ENCODE data around the gene KCTD16. TPM values are rescaled to one million over a fixed set of nuclear protein-coding genes. Genes with fewer than 3 reads are reported as not detected.

KCTD16 gene
- total and polyA plus RNA-seq, 10 donors: under 0.01 to 0.24 (median 0.17) TPM

- TF ChIP-seq POLR2AphosphoS5 (IDR thresholded peaks at IDR 0.05): no peak
- TF ChIP-seq, protein P1, sequence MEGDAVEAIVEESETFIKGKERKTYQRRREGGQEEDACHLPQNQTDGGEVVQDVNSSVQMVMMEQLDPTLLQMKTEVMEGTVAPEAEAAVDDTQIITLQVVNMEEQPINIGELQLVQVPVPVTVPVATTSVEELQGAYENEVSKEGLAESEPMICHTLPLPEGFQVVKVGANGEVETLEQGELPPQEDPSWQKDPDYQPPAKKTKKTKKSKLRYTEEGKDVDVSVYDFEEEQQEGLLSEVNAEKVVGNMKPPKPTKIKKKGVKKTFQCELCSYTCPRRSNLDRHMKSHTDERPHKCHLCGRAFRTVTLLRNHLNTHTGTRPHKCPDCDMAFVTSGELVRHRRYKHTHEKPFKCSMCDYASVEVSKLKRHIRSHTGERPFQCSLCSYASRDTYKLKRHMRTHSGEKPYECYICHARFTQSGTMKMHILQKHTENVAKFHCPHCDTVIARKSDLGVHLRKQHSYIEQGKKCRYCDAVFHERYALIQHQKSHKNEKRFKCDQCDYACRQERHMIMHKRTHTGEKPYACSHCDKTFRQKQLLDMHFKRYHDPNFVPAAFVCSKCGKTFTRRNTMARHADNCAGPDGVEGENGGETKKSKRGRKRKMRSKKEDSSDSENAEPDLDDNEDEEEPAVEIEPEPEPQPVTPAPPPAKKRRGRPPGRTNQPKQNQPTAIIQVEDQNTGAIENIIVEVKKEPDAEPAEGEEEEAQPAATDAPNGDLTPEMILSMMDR (IDR thresholded peaks at IDR 0.05 in 8 of 11, conservative IDR thresholded peaks at IDR 0.05 in 3 of 11): peak; percentile 66 to 91 (median 81)
- Histone ChIP-seq H3K4me3 (no peak overlapping the region), H3K27me3 (replicated peaks in 1 of 7) (peaks cover 0 to 70% (median 26%) of the 10 kb centered on the region in 7 donors), H3K27ac (no peak overlapping the region), H3K4me1 (peaks cover 0 to 8% (median 4%) of the 10 kb centered on the region in 6 donors), H3K9me3 (no peaks in the 10 kb centered on the region), H3K36me3 (no peaks in the 10 kb centered on the region)
- no peak for DNase-seq
- intact Hi-C loops (cut with DNase I; ENCODE audit: low total_unique reads): loop anchor here (10.0 kb wide), 1 partner anchor 1621 kb away; no protein-coding TSS in a partner anchor
- WGBS, 5 donors: 39 to 46% (median 42%) methylated on average over 10 of the region's 10 CpGs
These were observed 33.3 kb downstream of the KCTD16 start for GRCh38 chr5:144203750-144204596.

DNA sequence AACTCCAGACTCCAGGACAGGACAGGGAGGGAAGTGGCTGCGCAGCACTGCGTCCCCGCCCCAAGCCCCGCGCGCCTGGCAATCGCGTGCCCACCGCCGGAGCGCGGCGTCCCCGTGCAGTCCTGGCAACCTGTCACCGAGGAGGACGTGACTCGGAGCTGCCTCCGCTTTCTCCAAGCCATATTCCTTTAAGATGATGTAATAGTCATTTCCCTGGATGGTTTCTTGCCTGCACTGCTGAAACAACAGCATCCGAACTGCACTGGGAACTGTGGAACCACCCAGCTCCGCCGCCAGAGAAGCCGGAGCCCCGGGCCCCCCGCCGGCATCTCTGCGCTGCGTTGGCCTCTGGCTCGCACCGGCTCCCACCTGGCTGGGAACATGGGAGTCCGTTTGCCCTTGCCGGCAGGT, 34.5 kb downstream of the KCTD16 start:
- H3K4me3 ChIP-seq: peak overlapping the region in 2 of 8 donors; percentile 1 to 26
- peaks cover 0 to 61% (median 26%) of the 10 kb centered on the region in 7 donors for H3K27me3 ChIP-seq (replicated peaks in 1 of 7)
- TF ChIP-seq, protein P1 (IDR thresholded peaks at IDR 0.05 in 8 of 11, conservative IDR thresholded peaks at IDR 0.05 in 3 of 11): peak in 1 of 11 experiments; percentile 9
- no peak for TF ChIP-seq POLR2AphosphoS5 (IDR thresholded peaks at IDR 0.05)
- H3K4me1 ChIP-seq: peaks cover 0 to 8% (median 4%) of the 10 kb centered on the region in 6 donors
- no peaks in the 10 kb centered on the region for H3K9me3 ChIP-seq
- 1 to 4% (median 2%) methylated on average over 25 to 31 of the region's 31 CpGs for WGBS, 5 donors
- no peaks in the 10 kb centered on the region for H3K36me3 ChIP-seq
- intact Hi-C loops (cut with DNase I; ENCODE audit: low total_unique reads): loop anchor here (10.0 kb wide), 1 partner anchor 1620 kb away; no protein-coding TSS in a partner anchor
- H3K27ac ChIP-seq: no peak overlapping the region
- no peak for DNase-seq

GRCh38 chr5:144206141-144206540, 35.5 kb downstream of the KCTD16 start:
- 62 to 79% (median 72%) methylated on average over 2 of the region's 2 CpGs for WGBS, 5 donors
- no peak for DNase-seq
- peaks cover 0 to 57% (median 24%) of the 10 kb centered on the region in 7 donors for H3K27me3 ChIP-seq (replicated peaks in 1 of 7)
- H3K9me3 ChIP-seq: no peaks in the 10 kb centered on the region
- H3K27ac ChIP-seq: no peak overlapping the region
- H3K4me3 ChIP-seq: no peak overlapping the region
- intact Hi-C loops (cut with DNase I; ENCODE audit: low total_unique reads): loop anchor here (10.0 kb wide), 1 partner anchor 1619 kb away; no protein-coding TSS in a partner anchor
- H3K4me1 ChIP-seq: peaks cover 0 to 8% (median 4%) of the 10 kb centered on the region in 6 donors
- TF ChIP-seq POLR2AphosphoS5 (IDR thresholded peaks at IDR 0.05) (no peak), POLR2A (IDR thresholded peaks at IDR 0.05) (no peak)
- TF ChIP-seq, protein P1 (IDR thresholded peaks at IDR 0.05 in 8 of 11, conservative IDR thresholded peaks at IDR 0.05 in 3 of 11): no peak
- H3K36me3 ChIP-seq: no peaks in the 10 kb centered on the region

GRCh38 chr5:144207875-144208444, 37.3 kb downstream of the KCTD16 start:
- Histone ChIP-seq H3K9me3 (no peaks in the 10 kb centered on the region), H3K27me3 (replicated peaks in 1 of 7) (peaks cover 0 to 55% (median 24%) of the 10 kb centered on the region in 7 donors), H3K27ac (no peak overlapping the region), H3K36me3 (no peaks in the 10 kb centered on the region), H3K4me1 (peaks cover 0 to 8% (median 4%) of the 10 kb centered on the region in 6 donors), H3K4me3 (no peak overlapping the region)
- intact Hi-C loops (cut with DNase I; ENCODE audit: low total_unique reads): loop anchor here (10.0 kb wide), 1 partner anchor 1617 kb away; no protein-coding TSS in a partner anchor
- DNase-seq: no peak
- TF ChIP-seq, protein P1 (IDR thresholded peaks at IDR 0.05 in 8 of 11, conservative IDR thresholded peaks at IDR 0.05 in 3 of 11): no peak
- TF ChIP-seq POLR2A (IDR thresholded peaks at IDR 0.05) (no peak), POLR2AphosphoS5 (IDR thresholded peaks at IDR 0.05) (no peak)
